HCT116 (cell line): ENCODE results near the gene ERMARD. TPM values are rescaled to one million over a fixed set of nuclear protein-coding genes. Genes with fewer than 3 reads are reported as not detected.

Experiments used
- ATAC-seq: fragments of 200-7000 bp; cut with Tn5 transposase; 2 replicates; pipeline ENCODE4 v1.9.1; 2020; ENCODE audit warnings: mild to moderate bottlenecking, moderate library complexity
- BruUV-seq: library from RNA; stranded (reverse); fragments of 400-500 nt; replicated peaks from 2 replicates; lab custom pipeline; 2021; lab: Mats Ljungman, UMichigan
- CTCF ChIA-PET: fragments of 300-600 bp; sonication (Branson Sonifier 250); formaldehyde crosslinking; loops from one replicate; lab custom pipeline; 2021; ENCODE audit warnings: antibody characterized with exemption; lab: Charles Lee
- POLR2A ChIA-PET: fragments of 300-600, 350-600 bp; sonication (Branson Sonifier 250); formaldehyde crosslinking; loops from one replicate; lab custom pipeline; 2021; ENCODE audit warnings: antibody characterized with exemption; lab: Charles Lee
- RAD21 ChIA-PET, 2 experiments: fragments of 300-600 bp; sonication (Branson Sonifier 250); formaldehyde crosslinking; loops; one replicate each; lab custom pipeline; 2023; ENCODE audit warnings: low total read pairs in 2 of 2; ENCODE audit not compliant: uncharacterized antibody in 2 of 2, unreplicated experiment in 2 of 2, low non-redundant PET in 1 of 2; lab: Charles Lee
- DNase-seq: peaks from one replicate; pipeline ENCODE4 v3.0.0-alpha.2; 2010; ENCODE audit warnings: low read depth, low spot score
- H2AFZ ChIP-seq: fragments of 200-600 bp; shearing (Covaris generic), sonication (generic); 2 replicates; pipeline ENCODE4 v1.6.1; 2017; ENCODE audit warnings: low read depth, mixed run types, mixed read lengths, antibody characterized with exemption, low read length; ENCODE audit not compliant: poor library complexity, severe bottlenecking
- H3K27ac ChIP-seq: 2 replicates; pipeline ENCODE4 v1.5.1; 2012; ENCODE audit warnings: low read depth, low read length
- H3K27me3 ChIP-seq: fragments of 200-600 bp; sonication (generic); 2 replicates; pipeline ENCODE4 v1.6.1; 2016; ENCODE audit warnings: mixed run types, low read length, mixed read lengths; ENCODE audit not compliant: insufficient read depth
- H3K36me3 ChIP-seq, 2 experiments: fragments of 200-500 bp in 1 of 2; fragments of 200-600 bp in 1 of 2; sonication (Bioruptor generic) in 1 of 2; sonication (generic) in 1 of 2; 2 replicates each; pipeline versions ENCODE4 v1.5.1 to v1.6.1; 2014 to 2016; ENCODE audit warnings: low read length in 2 of 2, inconsistent platforms in 1 of 2, mixed read lengths in 1 of 2, mixed run types in 1 of 2; ENCODE audit not compliant: insufficient read depth in 2 of 2, control insufficient read depth in 1 of 2
- H3K4me1 ChIP-seq, 2 experiments: fragments of 200-600 bp in 1 of 2; sonication (generic) in 1 of 2; 2 replicates each; pipeline versions ENCODE4 v1.5.1 to v1.6.1; 2012 to 2017; ENCODE audit warnings: low read length in 2 of 2, inconsistent platforms in 1 of 2, mild to moderate bottlenecking in 1 of 2, mixed read lengths in 1 of 2, mixed run types in 1 of 2, moderate library complexity in 1 of 2; ENCODE audit not compliant: insufficient read depth in 2 of 2, control insufficient read depth in 1 of 2
- H3K4me2 ChIP-seq: fragments of 200-600 bp; sonication (generic); 2 replicates; pipeline ENCODE4 v1.6.1; 2017; ENCODE audit warnings: mixed run types, low read length, mixed read lengths
- H3K4me3 ChIP-seq, 2 experiments: fragments of 200-600 bp in 1 of 2; sonication (generic) in 1 of 2; replicated peaks in 1 of 2; 2 replicates each; pipeline ENCODE4 v1.5.1; 2011 to 2016; ENCODE audit warnings: low read length in 2 of 2, control low read depth in 1 of 2, low read depth in 1 of 2, mild to moderate bottlenecking in 1 of 2, mixed read lengths in 1 of 2, mixed run types in 1 of 2
- H3K79me2 ChIP-seq: fragments of 200-600 bp; sonication (generic); 2 replicates; pipeline ENCODE4 v1.6.1; 2017; ENCODE audit warnings: mild to moderate bottlenecking, mixed run types, low read length, moderate library complexity, mixed read lengths; ENCODE audit not compliant: insufficient read depth
- H3K9ac ChIP-seq: fragments of 200-600 bp; sonication (generic); 2 replicates; pipeline ENCODE4 v1.6.1; 2016; ENCODE audit warnings: low read length, mixed read lengths
- H3K9me2 ChIP-seq: fragments of 200-600 bp; sonication (generic), shearing (Covaris generic); 2 replicates; pipeline ENCODE4 v1.6.1; 2017; ENCODE audit warnings: mixed run types, mild to moderate bottlenecking, moderate library complexity; ENCODE audit not compliant: insufficient read depth
- H3K9me3 ChIP-seq, 2 experiments: fragments of 200-500 bp in 1 of 2; fragments of 200-600 bp in 1 of 2; sonication (Bioruptor generic) in 1 of 2; sonication (generic) in 1 of 2; 2 replicates each; pipeline ENCODE4 v1.6.1; 2014 to 2017; ENCODE audit warnings: low read length in 2 of 2, mixed read lengths in 2 of 2, inconsistent platforms in 1 of 2, low read depth in 1 of 2, mild to moderate bottlenecking in 1 of 2, mixed run types in 1 of 2, moderate library complexity in 1 of 2; ENCODE audit not compliant: control insufficient read depth in 1 of 2, insufficient read depth in 1 of 2
- H4K20me1 ChIP-seq: fragments of 200-600 bp; sonication (generic), shearing (Covaris generic); 2 replicates; pipeline ENCODE4 v1.6.1; 2017; ENCODE audit warnings: mixed run types, mild to moderate bottlenecking, moderate library complexity; ENCODE audit not compliant: insufficient read depth
- CBX3 ChIP-seq: IDR thresholded peaks from 2 replicates; pipeline ENCODE4 v1.6.1; 2012; ENCODE audit warnings: low read depth
- EGR1 ChIP-seq: IDR thresholded peaks from 2 replicates; pipeline ENCODE4 v1.6.1; 2012; ENCODE audit warnings: low read depth
- EZH2 ChIP-seq: fragments of 200-600 bp; sonication (generic); IDR thresholded peaks from 2 replicates; pipeline ENCODE4 v1.6.1; 2017; ENCODE audit warnings: antibody characterized with exemption, mixed run types
- JUND ChIP-seq: IDR thresholded peaks from 2 replicates; pipeline ENCODE4 v1.6.1; 2012
- POLR2A ChIP-seq: IDR thresholded peaks from 2 replicates; pipeline ENCODE4 v1.7.0; 2011; ENCODE audit warnings: borderline replicate concordance; ENCODE audit not compliant: insufficient read depth, insufficient read length; ENCODE audit errors: extremely low read depth
- SIN3A ChIP-seq: IDR thresholded peaks from 2 replicates; pipeline ENCODE4 v1.6.1; 2012; ENCODE audit warnings: low read depth
- SP1 ChIP-seq: IDR thresholded peaks from 2 replicates; pipeline ENCODE4 v1.6.1; 2012; ENCODE audit warnings: low read depth
- SRF ChIP-seq: IDR thresholded peaks from 2 replicates; pipeline ENCODE4 v1.6.1; 2012; ENCODE audit warnings: low read depth
- ZFX ChIP-seq: fragments of 450-650 bp; IDR thresholded peaks from 2 replicates; pipeline ENCODE4 v1.6.1; 2017
- ZNF274 ChIP-seq: fragments of 200-500 bp; sonication (Bioruptor generic); IDR thresholded peaks from 2 replicates; pipeline ENCODE4 v1.6.1; 2014; ENCODE audit warnings: mild to moderate bottlenecking, low read depth, low read length, inconsistent platforms
- intact Hi-C: fragments of 100-400 bp; cut with micrococcal nuclease; formaldehyde crosslinking; loops from 2 replicates; pipeline ENCODE4 v1.10.0; 2022
- total RNA-seq: library from RNA; stranded (reverse); gene quantifications from one replicate; pipeline ENCODE4 v1.2.1, GENCODE V29; 2021; ENCODE audit not compliant: unreplicated experiment
- TF ChIP-seq, protein P1 (sequence below): IDR thresholded peaks from 2 replicates; pipeline ENCODE4 v1.6.1; 2012
- TF ChIP-seq, protein P2 (sequence below), 3 experiments: fragments of 200-600 bp in 1 of 3; sonication (generic) in 1 of 3; IDR thresholded peaks in 2 of 3; conservative IDR thresholded peaks in 1 of 3; 2 replicates each; pipeline ENCODE4 v1.5.1; 2012 to 2017; ENCODE audit warnings: low read depth in 2 of 3, low read length in 2 of 3, antibody characterized with exemption in 1 of 3, borderline replicate concordance in 1 of 3, control low read depth in 1 of 3, mild to moderate bottlenecking in 1 of 3, mixed read lengths in 1 of 3, mixed run types in 1 of 3, moderate library complexity in 1 of 3; ENCODE audit not compliant: insufficient read depth in 1 of 3
- TF ChIP-seq, protein P3 (sequence below): IDR thresholded peaks from 2 replicates; pipeline ENCODE4 v1.6.1; 2012

The ERMARD gene
- total RNA-seq, 1 experiment from 2014 or later = 24.7 TPM

DNA sequence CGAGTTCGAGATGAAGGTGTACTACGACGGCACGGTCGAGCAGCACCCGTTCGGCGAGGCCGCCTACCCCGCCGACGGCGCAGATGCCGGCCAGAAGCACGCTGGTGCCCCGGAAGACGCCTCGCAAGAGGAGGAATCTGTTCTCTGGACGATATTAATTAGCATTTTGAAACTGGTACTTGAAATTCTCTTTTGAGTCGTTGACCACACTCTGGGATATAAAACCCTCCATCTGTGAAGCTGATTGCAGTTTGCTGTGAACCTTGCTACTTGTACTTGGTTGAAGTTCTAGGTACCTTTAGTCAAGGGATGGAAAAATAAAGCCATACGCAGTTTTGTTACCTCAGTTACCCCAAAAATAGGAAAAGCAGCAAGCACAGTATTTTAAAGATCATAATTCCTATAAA, 48.6 kb upstream of the ERMARD start:
- DNase-seq (no peak), ATAC-seq (no peak)
- TF ChIP-seq, protein P1, sequence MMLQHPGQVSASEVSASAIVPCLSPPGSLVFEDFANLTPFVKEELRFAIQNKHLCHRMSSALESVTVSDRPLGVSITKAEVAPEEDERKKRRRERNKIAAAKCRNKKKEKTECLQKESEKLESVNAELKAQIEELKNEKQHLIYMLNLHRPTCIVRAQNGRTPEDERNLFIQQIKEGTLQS = no peak
- TF ChIP-seq, protein P2, sequence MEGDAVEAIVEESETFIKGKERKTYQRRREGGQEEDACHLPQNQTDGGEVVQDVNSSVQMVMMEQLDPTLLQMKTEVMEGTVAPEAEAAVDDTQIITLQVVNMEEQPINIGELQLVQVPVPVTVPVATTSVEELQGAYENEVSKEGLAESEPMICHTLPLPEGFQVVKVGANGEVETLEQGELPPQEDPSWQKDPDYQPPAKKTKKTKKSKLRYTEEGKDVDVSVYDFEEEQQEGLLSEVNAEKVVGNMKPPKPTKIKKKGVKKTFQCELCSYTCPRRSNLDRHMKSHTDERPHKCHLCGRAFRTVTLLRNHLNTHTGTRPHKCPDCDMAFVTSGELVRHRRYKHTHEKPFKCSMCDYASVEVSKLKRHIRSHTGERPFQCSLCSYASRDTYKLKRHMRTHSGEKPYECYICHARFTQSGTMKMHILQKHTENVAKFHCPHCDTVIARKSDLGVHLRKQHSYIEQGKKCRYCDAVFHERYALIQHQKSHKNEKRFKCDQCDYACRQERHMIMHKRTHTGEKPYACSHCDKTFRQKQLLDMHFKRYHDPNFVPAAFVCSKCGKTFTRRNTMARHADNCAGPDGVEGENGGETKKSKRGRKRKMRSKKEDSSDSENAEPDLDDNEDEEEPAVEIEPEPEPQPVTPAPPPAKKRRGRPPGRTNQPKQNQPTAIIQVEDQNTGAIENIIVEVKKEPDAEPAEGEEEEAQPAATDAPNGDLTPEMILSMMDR (IDR thresholded peaks at IDR 0.05 in 2 of 3, conservative IDR thresholded peaks at IDR 0.05 in 1 of 3; ENCODE audit: borderline replicate concordance in 1 of 3, insufficient read depth in 1 of 3, low read depth in 2 of 3, low read length in 2 of 3) = no peak
- TF ChIP-seq, protein P3, sequence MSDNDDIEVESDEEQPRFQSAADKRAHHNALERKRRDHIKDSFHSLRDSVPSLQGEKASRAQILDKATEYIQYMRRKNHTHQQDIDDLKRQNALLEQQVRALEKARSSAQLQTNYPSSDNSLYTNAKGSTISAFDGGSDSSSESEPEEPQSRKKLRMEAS = no peak
- TF ChIP-seq SIN3A = peak; percentile 46
- no peak for TF ChIP-seq POLR2A
- TF ChIP-seq SP1 = no peak
- H3K4me1 ChIP-seq = peaks cover 19 to 20% of the 10 kb centered on the region in 2 experiments
- peaks cover 76% of the 10 kb centered on the region for H3K79me2 ChIP-seq
- no peaks in the 10 kb centered on the region for H3K9me3 ChIP-seq
- CTCF ChIA-PET = no interaction called here
- RAD21 ChIA-PET = no interaction called here
- intact Hi-C loops = loop anchor here (2.0 to 10.0 kb wide), 4 partner anchors 48 to 850 kb away; partner anchors contain the start of genes DYNLT2, ERMARD and PSMB1
- H3K4me2 ChIP-seq = peak overlapping the region; percentile 84
- H3K27me3 ChIP-seq = no peaks in the 10 kb centered on the region
- peak overlapping the region; percentile 98 for H3K9ac ChIP-seq
- no peak overlapping the region for H2AFZ ChIP-seq
- no peaks in the 10 kb centered on the region for H4K20me1 ChIP-seq
- peak overlapping the region; percentile 94 to 98 for H3K4me3 ChIP-seq
- no peaks in the 10 kb centered on the region for H3K9me2 ChIP-seq
- BruUV-seq = no TSS peak
- H3K36me3 ChIP-seq = peaks cover 7 to 9% of the 10 kb centered on the region in 2 experiments; a peak in 2 of 4 replicates
- peak overlapping the region; percentile 99 for H3K27ac ChIP-seq
- POLR2A ChIA-PET = interaction anchor here (1.8 to 1.9 kb wide), 2 partner anchors 10 to 15 kb away, joined by 5 to 6 read pairs; no protein-coding TSS in a partner anchor

DNA sequence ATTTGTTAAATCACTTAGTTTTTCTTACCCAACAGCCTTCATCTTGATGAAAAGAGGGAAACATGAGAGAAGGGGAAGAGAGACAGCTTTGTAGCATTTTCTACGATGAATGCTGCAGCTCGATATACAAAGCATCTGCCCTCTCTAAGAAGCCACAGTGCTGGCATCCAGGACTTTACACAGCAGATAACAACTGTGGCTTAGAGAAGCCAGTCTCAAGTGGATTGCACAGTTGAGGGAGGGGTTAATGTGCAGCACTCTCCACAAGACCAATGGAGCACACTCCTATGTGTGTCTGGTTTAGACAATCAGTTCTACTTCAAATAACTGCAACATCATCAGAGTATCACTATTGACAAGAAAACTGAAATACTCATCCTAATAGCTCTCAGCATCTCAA, 43.6 kb upstream of the ERMARD start:
- Histone ChIP-seq H3K79me2 (peaks cover 35% of the 10 kb centered on the region), H4K20me1 (no peaks in the 10 kb centered on the region), H3K27me3 (no peaks in the 10 kb centered on the region), H3K9ac (no peak overlapping the region), H3K4me1 (peaks cover 9% of the 10 kb centered on the region in 2 experiments; a peak in 2 of 4 replicates), H2AFZ (no peak overlapping the region), H3K9me2 (no peaks in the 10 kb centered on the region), H3K9me3 (no peaks in the 10 kb centered on the region), H3K4me2 (no peak overlapping the region), H3K4me3 (no peak overlapping the region), H3K27ac (no peak overlapping the region), H3K36me3 (peaks cover 9% of the 10 kb centered on the region in 2 experiments; a peak in 2 of 4 replicates)
- BruUV-seq = no TSS peak
- ChIA-PET RAD21 (no interaction called here), CTCF (no interaction called here), POLR2A (no interaction called here)
- DNase-seq (no peak), ATAC-seq (no peak)
- intact Hi-C loops = loop anchor here (10.0 kb wide), 1 partner anchor 817 kb away; no protein-coding TSS in a partner anchor
- no peak for TF ChIP-seq ZFX
- no peak for TF ChIP-seq ZNF274
- TF ChIP-seq, protein P1 = no peak
- no peak for TF ChIP-seq EZH2
- TF ChIP-seq POLR2A = no peak
- no peak for TF ChIP-seq CBX3
- TF ChIP-seq, protein P2 (IDR thresholded peaks at IDR 0.05 in 2 of 3, conservative IDR thresholded peaks at IDR 0.05 in 1 of 3; ENCODE audit: borderline replicate concordance in 1 of 3, insufficient read depth in 1 of 3, low read depth in 2 of 3, low read length in 2 of 3) = no peak
- no peak for TF ChIP-seq EGR1
- TF ChIP-seq JUND = no peak
- TF ChIP-seq SRF = no peak
